ENCODE results near the gene PTPRR.
A peak's percentile ranks its signal among the peaks of the same experiment; 100 is the strongest.

PTPRR gene

GRCh38 chr12:70590051-70590450, 330.5 kb downstream of the PTPRR start:
- peak; percentile 80 for DNase-seq

All from fibroblast of upper back skin (primary cell).